SK-N-SH treated with all-trans-retinoic acid at 6 μM for 48 hours (cell line): ENCODE results near the gene SLC46A2.

Experiments
- ATAC-seq: fragments of 200-7000 bp; cut with Tn5 transposase; 3 replicates; pipeline ENCODE4 v1.9.1; 2020; ENCODE audit warnings: mild to moderate bottlenecking, moderate library complexity
- ARNTL ChIP-seq: fragments of 450-650 bp; formaldehyde crosslinking; IDR thresholded peaks from 2 replicates; pipeline ENCODE4 v1.5.0; 2020; ENCODE audit warnings: low read depth, mild to moderate bottlenecking, moderate library complexity, borderline replicate concordance
- BACH2 ChIP-seq: fragments of 250-450 bp; sonication (Bioruptor Pico); IDR thresholded peaks from 2 replicates; pipeline ENCODE4 v1.9.0; 2021; ENCODE audit warnings: mild to moderate bottlenecking, borderline replicate concordance
- CSDC2 ChIP-seq: fragments of 250-450 bp; sonication (Bioruptor Pico); IDR thresholded peaks from 2 replicates; pipeline ENCODE4 v1.5.0; 2020; ENCODE audit warnings: mild to moderate bottlenecking, moderate library complexity
- ESRRG ChIP-seq: fragments of 250-450 bp; sonication (Bioruptor Pico); IDR thresholded peaks from 2 replicates; pipeline ENCODE4 v1.6.1; 2021; ENCODE audit warnings: mild to moderate bottlenecking
- GLIS3 ChIP-seq: fragments of 250-450 bp; sonication (Bioruptor Pico); IDR thresholded peaks from 2 replicates; pipeline ENCODE4 v1.5.0; 2020; ENCODE audit warnings: mild to moderate bottlenecking, moderate library complexity
- ISL1 ChIP-seq: fragments of 250-450 bp; sonication (Bioruptor Pico); IDR thresholded peaks from 2 replicates; pipeline ENCODE4 v2.1.2; 2022; ENCODE audit warnings: mild to moderate bottlenecking, moderate library complexity
- OSR1 ChIP-seq: fragments of 250-450 bp; sonication (Bioruptor Pico); IDR thresholded peaks from 2 replicates; pipeline ENCODE4 v1.8.0; 2022; ENCODE audit warnings: moderate library complexity, mild to moderate bottlenecking, inconsistent platforms
- POU6F1 ChIP-seq: fragments of 250-450 bp; sonication (Bioruptor Pico); IDR thresholded peaks from 2 replicates; pipeline ENCODE4 v1.8.0; 2021; ENCODE audit warnings: low read depth, mild to moderate bottlenecking, moderate library complexity, borderline replicate concordance
- PPARA ChIP-seq: fragments of 250-450 bp; sonication (Bioruptor Pico); IDR thresholded peaks from 2 replicates; pipeline ENCODE4 v1.5.0; 2020; ENCODE audit warnings: mild to moderate bottlenecking, borderline replicate concordance
- RARB ChIP-seq: fragments of 250-450 bp; sonication (Bioruptor Pico); IDR thresholded peaks from 2 replicates; pipeline ENCODE4 v1.8.0; 2021; ENCODE audit warnings: mild to moderate bottlenecking, moderate library complexity
- SNAI2 ChIP-seq: fragments of 250-450 bp; sonication (Bioruptor Pico); IDR thresholded peaks from 2 replicates; pipeline ENCODE4 v1.5.0; 2020; ENCODE audit warnings: mild to moderate bottlenecking, moderate library complexity
- TCF4 ChIP-seq: fragments of 250-450 bp; sonication (Bioruptor Pico); IDR thresholded peaks from 2 replicates; pipeline ENCODE4 v1.8.0; 2021; ENCODE audit warnings: mild to moderate bottlenecking, moderate library complexity, borderline replicate concordance
- ZC3H10 ChIP-seq: fragments of 250-450 bp; sonication (Bioruptor Pico); IDR thresholded peaks from 2 replicates; pipeline ENCODE4 v1.5.1; 2021; ENCODE audit warnings: mild to moderate bottlenecking, moderate library complexity
- ZFP3 ChIP-seq: fragments of 250-450 bp; sonication (Bioruptor Pico); IDR thresholded peaks from 2 replicates; pipeline ENCODE4 v1.5.0; 2020; ENCODE audit warnings: mild to moderate bottlenecking, moderate library complexity
- ZFP30 ChIP-seq: fragments of 450-650 bp; formaldehyde crosslinking; IDR thresholded peaks from 2 replicates; pipeline ENCODE4 v1.5.0; 2022; ENCODE audit warnings: mild to moderate bottlenecking, moderate library complexity
- ZNF565 ChIP-seq: fragments of 450-650 bp; formaldehyde crosslinking; conservative IDR thresholded peaks from 2 replicates; pipeline ENCODE4 v1.5.0; 2020; ENCODE audit warnings: low read depth, mild to moderate bottlenecking, moderate library complexity
- ZNF70 ChIP-seq: fragments of 450-650 bp; formaldehyde crosslinking; IDR thresholded peaks from 2 replicates; pipeline ENCODE4 v1.5.0; 2020; ENCODE audit warnings: mild to moderate bottlenecking, moderate library complexity
- ZNF8 ChIP-seq: fragments of 450-650 bp; formaldehyde crosslinking; IDR thresholded peaks from 2 replicates; pipeline ENCODE4 v1.5.0; 2020; ENCODE audit warnings: mild to moderate bottlenecking, moderate library complexity
- TF ChIP-seq, protein P1 (sequence below): fragments of 250-450 bp; sonication (Bioruptor Pico); IDR thresholded peaks from 2 replicates; pipeline ENCODE4 v1.8.0; 2020; ENCODE audit warnings: mild to moderate bottlenecking, moderate library complexity, borderline replicate concordance
- TF ChIP-seq, protein P2 (sequence below): fragments of 250-450 bp; sonication (Bioruptor Pico); IDR thresholded peaks from 2 replicates; pipeline ENCODE4 v1.5.1; 2020; ENCODE audit warnings: low read depth, mild to moderate bottlenecking, moderate library complexity
- TF ChIP-seq, protein P3 (sequence below): fragments of 250-450 bp; sonication (Bioruptor Pico); IDR thresholded peaks from 2 replicates; pipeline ENCODE4 v1.5.0; 2020; ENCODE audit warnings: mild to moderate bottlenecking, moderate library complexity
- TF ChIP-seq, protein P4 (sequence below): fragments of 250-450 bp; sonication (Bioruptor Pico); IDR thresholded peaks from 2 replicates; pipeline ENCODE4 v1.5.1; 2021; ENCODE audit warnings: mild to moderate bottlenecking, moderate library complexity

Gene SLC46A2

GRCh38 chr9:112854657-112855056 is 36.0 kb downstream of the SLC46A2 start:
- no peak for TF ChIP-seq GLIS3 (CRISPR knock-in tag)
- TF ChIP-seq ZFP3 (CRISPR knock-in tag) = no peak
- TF ChIP-seq, protein P1, sequence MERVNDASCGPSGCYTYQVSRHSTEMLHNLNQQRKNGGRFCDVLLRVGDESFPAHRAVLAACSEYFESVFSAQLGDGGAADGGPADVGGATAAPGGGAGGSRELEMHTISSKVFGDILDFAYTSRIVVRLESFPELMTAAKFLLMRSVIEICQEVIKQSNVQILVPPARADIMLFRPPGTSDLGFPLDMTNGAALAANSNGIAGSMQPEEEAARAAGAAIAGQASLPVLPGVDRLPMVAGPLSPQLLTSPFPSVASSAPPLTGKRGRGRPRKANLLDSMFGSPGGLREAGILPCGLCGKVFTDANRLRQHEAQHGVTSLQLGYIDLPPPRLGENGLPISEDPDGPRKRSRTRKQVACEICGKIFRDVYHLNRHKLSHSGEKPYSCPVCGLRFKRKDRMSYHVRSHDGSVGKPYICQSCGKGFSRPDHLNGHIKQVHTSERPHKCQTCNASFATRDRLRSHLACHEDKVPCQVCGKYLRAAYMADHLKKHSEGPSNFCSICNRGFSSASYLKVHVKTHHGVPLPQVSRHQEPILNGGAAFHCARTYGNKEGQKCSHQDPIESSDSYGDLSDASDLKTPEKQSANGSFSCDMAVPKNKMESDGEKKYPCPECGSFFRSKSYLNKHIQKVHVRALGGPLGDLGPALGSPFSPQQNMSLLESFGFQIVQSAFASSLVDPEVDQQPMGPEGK (CRISPR knock-in tag) = no peak
- TF ChIP-seq RARB (CRISPR knock-in tag) = no peak
- TF ChIP-seq, protein P2, sequence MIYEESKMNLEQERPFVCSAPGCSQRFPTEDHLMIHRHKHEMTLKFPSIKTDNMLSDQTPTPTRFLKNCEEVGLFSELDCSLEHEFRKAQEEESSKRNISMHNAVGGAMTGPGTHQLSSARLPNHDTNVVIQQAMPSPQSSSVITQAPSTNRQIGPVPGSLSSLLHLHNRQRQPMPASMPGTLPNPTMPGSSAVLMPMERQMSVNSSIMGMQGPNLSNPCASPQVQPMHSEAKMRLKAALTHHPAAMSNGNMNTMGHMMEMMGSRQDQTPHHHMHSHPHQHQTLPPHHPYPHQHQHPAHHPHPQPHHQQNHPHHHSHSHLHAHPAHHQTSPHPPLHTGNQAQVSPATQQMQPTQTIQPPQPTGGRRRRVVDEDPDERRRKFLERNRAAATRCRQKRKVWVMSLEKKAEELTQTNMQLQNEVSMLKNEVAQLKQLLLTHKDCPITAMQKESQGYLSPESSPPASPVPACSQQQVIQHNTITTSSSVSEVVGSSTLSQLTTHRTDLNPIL = no peak
- TF ChIP-seq ISL1 (CRISPR knock-in tag) = no peak
- no peak for TF ChIP-seq ARNTL (CRISPR knock-in tag)
- no peak for TF ChIP-seq POU6F1 (CRISPR knock-in tag)
- TF ChIP-seq ZC3H10 = no peak
- TF ChIP-seq CSDC2 (CRISPR knock-in tag) = no peak
- TF ChIP-seq ZFP30 (CRISPR knock-in tag) = no peak
- TF ChIP-seq, protein P3, sequence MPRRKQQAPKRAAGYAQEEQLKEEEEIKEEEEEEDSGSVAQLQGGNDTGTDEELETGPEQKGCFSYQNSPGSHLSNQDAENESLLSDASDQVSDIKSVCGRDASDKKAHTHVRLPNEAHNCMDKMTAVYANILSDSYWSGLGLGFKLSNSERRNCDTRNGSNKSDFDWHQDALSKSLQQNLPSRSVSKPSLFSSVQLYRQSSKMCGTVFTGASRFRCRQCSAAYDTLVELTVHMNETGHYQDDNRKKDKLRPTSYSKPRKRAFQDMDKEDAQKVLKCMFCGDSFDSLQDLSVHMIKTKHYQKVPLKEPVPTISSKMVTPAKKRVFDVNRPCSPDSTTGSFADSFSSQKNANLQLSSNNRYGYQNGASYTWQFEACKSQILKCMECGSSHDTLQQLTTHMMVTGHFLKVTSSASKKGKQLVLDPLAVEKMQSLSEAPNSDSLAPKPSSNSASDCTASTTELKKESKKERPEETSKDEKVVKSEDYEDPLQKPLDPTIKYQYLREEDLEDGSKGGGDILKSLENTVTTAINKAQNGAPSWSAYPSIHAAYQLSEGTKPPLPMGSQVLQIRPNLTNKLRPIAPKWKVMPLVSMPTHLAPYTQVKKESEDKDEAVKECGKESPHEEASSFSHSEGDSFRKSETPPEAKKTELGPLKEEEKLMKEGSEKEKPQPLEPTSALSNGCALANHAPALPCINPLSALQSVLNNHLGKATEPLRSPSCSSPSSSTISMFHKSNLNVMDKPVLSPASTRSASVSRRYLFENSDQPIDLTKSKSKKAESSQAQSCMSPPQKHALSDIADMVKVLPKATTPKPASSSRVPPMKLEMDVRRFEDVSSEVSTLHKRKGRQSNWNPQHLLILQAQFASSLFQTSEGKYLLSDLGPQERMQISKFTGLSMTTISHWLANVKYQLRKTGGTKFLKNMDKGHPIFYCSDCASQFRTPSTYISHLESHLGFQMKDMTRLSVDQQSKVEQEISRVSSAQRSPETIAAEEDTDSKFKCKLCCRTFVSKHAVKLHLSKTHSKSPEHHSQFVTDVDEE (CRISPR knock-in tag) = no peak
- no peak for TF ChIP-seq ESRRG (CRISPR knock-in tag)
- TF ChIP-seq ZNF70 = no peak
- TF ChIP-seq ZNF565 = no peak
- no peak for TF ChIP-seq ZNF8
- TF ChIP-seq, protein P4, sequence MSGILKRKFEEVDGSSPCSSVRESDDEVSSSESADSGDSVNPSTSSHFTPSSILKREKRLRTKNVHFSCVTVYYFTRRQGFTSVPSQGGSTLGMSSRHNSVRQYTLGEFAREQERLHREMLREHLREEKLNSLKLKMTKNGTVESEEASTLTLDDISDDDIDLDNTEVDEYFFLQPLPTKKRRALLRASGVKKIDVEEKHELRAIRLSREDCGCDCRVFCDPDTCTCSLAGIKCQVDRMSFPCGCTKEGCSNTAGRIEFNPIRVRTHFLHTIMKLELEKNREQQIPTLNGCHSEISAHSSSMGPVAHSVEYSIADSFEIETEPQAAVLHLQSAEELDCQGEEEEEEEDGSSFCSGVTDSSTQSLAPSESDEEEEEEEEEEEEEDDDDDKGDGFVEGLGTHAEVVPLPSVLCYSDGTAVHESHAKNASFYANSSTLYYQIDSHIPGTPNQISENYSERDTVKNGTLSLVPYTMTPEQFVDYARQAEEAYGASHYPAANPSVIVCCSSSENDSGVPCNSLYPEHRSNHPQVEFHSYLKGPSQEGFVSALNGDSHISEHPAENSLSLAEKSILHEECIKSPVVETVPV = no peak
- no peak for ATAC-seq

DNA sequence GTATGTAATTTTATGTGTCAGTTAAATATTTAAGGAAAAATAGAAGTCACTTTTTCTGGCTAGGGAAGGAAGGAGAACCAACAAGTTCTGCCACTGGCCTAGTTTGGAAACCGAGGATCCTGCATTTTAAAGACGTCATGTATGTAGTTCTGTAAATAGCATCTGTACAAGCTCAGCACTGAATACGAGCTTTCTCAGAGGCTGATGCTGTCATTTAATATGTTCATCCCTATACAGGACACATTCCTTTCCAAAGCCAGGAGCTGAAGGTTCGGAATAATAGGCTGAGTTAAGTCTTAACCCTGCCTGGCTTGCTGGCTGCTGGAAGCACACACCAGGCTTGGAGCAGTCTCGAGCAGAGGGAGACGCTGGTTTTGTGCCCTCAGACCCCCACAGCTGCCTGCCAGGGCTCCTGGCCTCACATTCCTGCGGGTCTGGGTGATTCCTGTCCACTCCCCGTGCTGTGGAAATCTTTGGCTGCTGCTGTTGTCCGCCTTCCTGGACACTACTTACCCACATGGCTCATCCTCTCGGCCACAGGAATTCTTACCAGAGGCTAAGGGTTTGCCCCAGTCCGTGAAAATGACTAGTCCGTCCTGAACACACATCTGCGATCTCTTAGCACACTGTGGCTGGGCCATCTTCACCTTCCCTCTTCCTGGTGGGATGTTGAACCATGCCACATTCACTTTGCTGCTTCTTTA is 36.6 kb downstream of the SLC46A2 start:
- ATAC-seq = no peak
- TF ChIP-seq POU6F1 (CRISPR knock-in tag) (no peak), SNAI2 (CRISPR knock-in tag) (no peak), BACH2 (CRISPR knock-in tag) (no peak), PPARA (CRISPR knock-in tag) (no peak), TCF4 (CRISPR knock-in tag) (no peak), OSR1 (no peak), ZFP30 (CRISPR knock-in tag) (no peak), ESRRG (CRISPR knock-in tag) (no peak), ZC3H10 (no peak)
- TF ChIP-seq, protein P3 (CRISPR knock-in tag) = no peak
- TF ChIP-seq, protein P1 (CRISPR knock-in tag) = no peak
- TF ChIP-seq, protein P4 = no peak
